Measurements from ENCODE around the gene TMEM205.

- TF ChIP-seq EZH2 (IDR thresholded peaks at IDR 0.05; ENCODE audit: insufficient read depth, poor library complexity, severe bottlenecking), result no peak
- no peak for TF ChIP-seq EZH2phosphoT487 (IDR thresholded peaks at IDR 0.05; ENCODE audit: insufficient read depth, low read depth)
Measured at GRCh38 chr19:11382898-11383705, 37.0 kb upstream of the TMEM205 start.
